ENCODE data around the gene HOXC5. TPM values are rescaled to one million over a fixed set of nuclear protein-coding genes. Genes with fewer than 3 reads are reported as not detected.

HOXC5 gene
- total RNA-seq, 1 experiment from 2014 or later = not detected

GRCh38 chr12:54004063-54004840, 28.6 kb upstream of the HOXC5 start:
- in situ Hi-C loops (cut with HindIII; ENCODE audit: low pct_unique_long_range_greater_than_20kb, low sequenced_read_pairs) = no loop called here
- DNase-seq (ENCODE audit: low read depth, low spot score) = no peak

- peak; percentile 70 for DNase-seq (ENCODE audit: low read depth, low spot score)
- in situ Hi-C loops (cut with HindIII; ENCODE audit: low pct_unique_long_range_greater_than_20kb, low sequenced_read_pairs) = no loop called here
These were observed 27.9 kb upstream of the HOXC5 start for GRCh38 chr12:54004841-54005530.

- DNase-seq (ENCODE audit: low read depth, low spot score) = no peak
- in situ Hi-C loops (cut with HindIII; ENCODE audit: low pct_unique_long_range_greater_than_20kb, low sequenced_read_pairs) = no loop called here
These were observed 27.4 kb upstream of the HOXC5 start for GRCh38 chr12:54005531-54005852.

- in situ Hi-C loops (cut with HindIII; ENCODE audit: low pct_unique_long_range_greater_than_20kb, low sequenced_read_pairs) = no loop called here
- peak; percentile 91 for DNase-seq (ENCODE audit: low read depth, low spot score)
These were observed 26.8 kb upstream of the HOXC5 start for GRCh38 chr12:54005853-54006558.

GRCh38 chr12:54006559-54007220, 26.2 kb upstream of the HOXC5 start:
- DNase-seq (ENCODE audit: low read depth, low spot score) = no peak
- in situ Hi-C loops (cut with HindIII; ENCODE audit: low pct_unique_long_range_greater_than_20kb, low sequenced_read_pairs) = no loop called here

- in situ Hi-C loops (cut with HindIII; ENCODE audit: low pct_unique_long_range_greater_than_20kb, low sequenced_read_pairs) = no loop called here
These were observed 25.2 kb upstream of the HOXC5 start for GRCh38 chr12:54007538-54008259.

GRCh38 chr12:54008260-54008552, 24.6 kb upstream of the HOXC5 start:
- DNase-seq (ENCODE audit: low read depth, low spot score) = no peak
- in situ Hi-C loops (cut with HindIII; ENCODE audit: low pct_unique_long_range_greater_than_20kb, low sequenced_read_pairs) = no loop called here

More at GRCh38 chr12:54007538-54008259, 25.2 kb upstream of the HOXC5 start:
- no peak for DNase-seq (ENCODE audit: low read depth, low spot score)

- in situ Hi-C loops (cut with HindIII; ENCODE audit: low pct_unique_long_range_greater_than_20kb, low sequenced_read_pairs) = no loop called here
- no peak for DNase-seq (ENCODE audit: low read depth, low spot score)
These were observed 23.4 kb upstream of the HOXC5 start for GRCh38 chr12:54009171-54010052.

GRCh38 chr12:54010053-54010971, 22.5 kb upstream of the HOXC5 start:
- in situ Hi-C loops (cut with HindIII; ENCODE audit: low pct_unique_long_range_greater_than_20kb, low sequenced_read_pairs) = no loop called here
- DNase-seq (ENCODE audit: low read depth, low spot score) = no peak

GRCh38 chr12:54010972-54011664, 21.7 kb upstream of the HOXC5 start:
- in situ Hi-C loops (cut with HindIII; ENCODE audit: low pct_unique_long_range_greater_than_20kb, low sequenced_read_pairs) = no loop called here
- no peak for DNase-seq (ENCODE audit: low read depth, low spot score)

GRCh38 chr12:54011665-54012532, 21.0 kb upstream of the HOXC5 start:
- in situ Hi-C loops (cut with HindIII; ENCODE audit: low pct_unique_long_range_greater_than_20kb, low sequenced_read_pairs) = no loop called here
- DNase-seq (ENCODE audit: low read depth, low spot score) = no peak

GRCh38 chr12:54012631-54013409, 20.0 kb upstream of the HOXC5 start:
- in situ Hi-C loops (cut with HindIII; ENCODE audit: low pct_unique_long_range_greater_than_20kb, low sequenced_read_pairs) = no loop called here
- DNase-seq (ENCODE audit: low read depth, low spot score) = no peak

GRCh38 chr12:54014377-54015017, 18.4 kb upstream of the HOXC5 start:
- DNase-seq (ENCODE audit: low read depth, low spot score) = no peak
- in situ Hi-C loops (cut with HindIII; ENCODE audit: low pct_unique_long_range_greater_than_20kb, low sequenced_read_pairs) = no loop called here

Measured in SK-MEL-5 (cell line).